Parathyroid adenoma (tissue), 2 donors: ENCODE measurements around the gene MIF.
A peak's percentile ranks its signal among the peaks of the same experiment; 100 is the strongest.
"Not testable (repeated sequence)": the region's sequence is repeated elsewhere in the genome, so short reads cannot be mapped to it uniquely, and the experiment has no call there.

Experiments used
- H2AFZ ChIP-seq: fragments of 300-600 bp; sonication (generic); one replicate; pipeline ENCODE4 v1.7.0; 2017; ENCODE audit warnings: antibody characterized with exemption, mild to moderate bottlenecking
- H3K27ac ChIP-seq: fragments of 300-600 bp; sonication (generic); one replicate; pipeline ENCODE4 v1.7.0; 2017
- H3K27me3 ChIP-seq: fragments of 300-600 bp; sonication (generic); one replicate; pipeline ENCODE4 v1.7.0; 2017; ENCODE audit warnings: low read length; ENCODE audit not compliant: control insufficient read depth, insufficient read depth
- H3K36me3 ChIP-seq: fragments of 300-600 bp; sonication (generic); one replicate; pipeline ENCODE4 v1.7.0; 2017; ENCODE audit warnings: low read length; ENCODE audit not compliant: control insufficient read depth, insufficient read depth
- H3K4me1 ChIP-seq: fragments of 300-600 bp; sonication (generic); one replicate; pipeline ENCODE4 v1.7.0; 2017; ENCODE audit warnings: control low read depth
- H3K4me2 ChIP-seq: fragments of 300-600 bp; sonication (generic); one replicate; pipeline ENCODE4 v1.7.0; 2017; ENCODE audit warnings: low read length
- H3K4me3 ChIP-seq: fragments of 300-600 bp; sonication (generic); one replicate; pipeline ENCODE4 v1.7.0; 2017; ENCODE audit warnings: low read depth, low read length
- H3K79me2 ChIP-seq: fragments of 300-600 bp; sonication (generic); one replicate; pipeline ENCODE4 v1.7.0; 2017; ENCODE audit warnings: control low read depth
- H3K9ac ChIP-seq: fragments of 300-600 bp; sonication (generic); one replicate; pipeline ENCODE4 v1.7.0; 2017; ENCODE audit warnings: mild to moderate bottlenecking
- H3K9me3 ChIP-seq: fragments of 300-600 bp; sonication (generic); one replicate; pipeline ENCODE4 v1.7.0; 2017; ENCODE audit warnings: low read length; ENCODE audit not compliant: control insufficient read depth
- TF ChIP-seq, protein P1 (sequence below): fragments of 300-600 bp; sonication (generic); IDR thresholded peaks from one replicate; pipeline ENCODE4 v1.7.0; 2017; ENCODE audit warnings: antibody characterized with exemption, mild to moderate bottlenecking
- donor health status: primary hyperparathyroidism.

The MIF gene

DNA sequence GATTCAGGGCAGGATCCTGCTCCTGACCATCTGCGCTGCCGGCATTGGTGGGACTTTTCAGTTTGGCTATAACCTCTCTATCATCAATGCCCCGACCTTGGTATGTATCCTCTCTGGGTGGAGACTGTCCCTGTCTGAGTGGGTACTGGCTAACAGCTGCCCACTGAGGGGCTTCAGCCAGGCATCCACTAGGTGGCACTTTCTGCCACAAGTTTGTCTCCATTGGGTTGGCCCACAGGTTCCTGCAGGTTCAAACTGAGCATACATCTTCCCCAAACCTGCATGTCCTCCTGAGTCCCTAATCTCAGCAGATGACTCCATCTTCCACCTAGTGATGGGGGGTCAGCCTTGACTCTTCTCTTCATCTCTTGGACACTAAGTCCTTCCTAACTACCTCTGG is 32.1 kb upstream of the MIF start:
- Histone ChIP-seq H3K4me3 (no peak overlapping the region), H3K9me3 (no peaks in the 10 kb centered on the region)
- TF ChIP-seq, protein P1, sequence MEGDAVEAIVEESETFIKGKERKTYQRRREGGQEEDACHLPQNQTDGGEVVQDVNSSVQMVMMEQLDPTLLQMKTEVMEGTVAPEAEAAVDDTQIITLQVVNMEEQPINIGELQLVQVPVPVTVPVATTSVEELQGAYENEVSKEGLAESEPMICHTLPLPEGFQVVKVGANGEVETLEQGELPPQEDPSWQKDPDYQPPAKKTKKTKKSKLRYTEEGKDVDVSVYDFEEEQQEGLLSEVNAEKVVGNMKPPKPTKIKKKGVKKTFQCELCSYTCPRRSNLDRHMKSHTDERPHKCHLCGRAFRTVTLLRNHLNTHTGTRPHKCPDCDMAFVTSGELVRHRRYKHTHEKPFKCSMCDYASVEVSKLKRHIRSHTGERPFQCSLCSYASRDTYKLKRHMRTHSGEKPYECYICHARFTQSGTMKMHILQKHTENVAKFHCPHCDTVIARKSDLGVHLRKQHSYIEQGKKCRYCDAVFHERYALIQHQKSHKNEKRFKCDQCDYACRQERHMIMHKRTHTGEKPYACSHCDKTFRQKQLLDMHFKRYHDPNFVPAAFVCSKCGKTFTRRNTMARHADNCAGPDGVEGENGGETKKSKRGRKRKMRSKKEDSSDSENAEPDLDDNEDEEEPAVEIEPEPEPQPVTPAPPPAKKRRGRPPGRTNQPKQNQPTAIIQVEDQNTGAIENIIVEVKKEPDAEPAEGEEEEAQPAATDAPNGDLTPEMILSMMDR: peak; percentile 19

GRCh38 chr22:23864499-23865154 is 29.6 kb upstream of the MIF start:
- not testable (repeated sequence) for H3K4me2 ChIP-seq, H3K4me1 ChIP-seq, H3K4me3 ChIP-seq, H3K27me3 ChIP-seq, H3K9ac ChIP-seq, H3K36me3 ChIP-seq, H3K27ac ChIP-seq, H2AFZ ChIP-seq, H3K9me3 ChIP-seq, H3K79me2 ChIP-seq

More for the DNA sequence above, 32.1 kb upstream of the MIF start:
- no peak overlapping the region for H3K4me2 ChIP-seq
- no peaks in the 10 kb centered on the region for H3K36me3 ChIP-seq
- no peaks in the 10 kb centered on the region for H3K4me1 ChIP-seq
- H3K9ac ChIP-seq: no peak overlapping the region
- H2AFZ ChIP-seq: no peak overlapping the region
- no peaks in the 10 kb centered on the region for H3K27me3 ChIP-seq
- peaks cover 5% of the 10 kb centered on the region for H3K79me2 ChIP-seq
- no peak overlapping the region for H3K27ac ChIP-seq

DNA sequence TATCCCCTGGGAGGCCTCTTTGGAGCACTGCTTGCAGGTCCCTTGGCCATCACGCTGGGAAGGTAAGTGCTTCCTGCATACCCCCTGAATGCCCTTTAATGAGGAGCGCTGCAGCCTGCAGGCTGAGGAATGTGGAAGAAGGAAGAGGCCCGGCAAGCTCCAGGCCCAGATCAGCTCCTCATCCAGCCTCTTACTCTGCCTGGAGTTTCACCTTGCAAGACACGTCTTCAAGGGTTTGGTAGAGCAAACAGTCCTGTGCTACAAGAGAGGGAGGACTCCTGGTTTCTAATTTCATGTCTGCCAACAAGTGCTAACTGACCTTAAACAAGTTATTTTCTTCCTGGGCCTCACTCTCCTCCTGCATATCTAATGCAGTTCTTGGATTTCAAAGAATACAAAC is 25.6 kb upstream of the MIF start:
- Histone ChIP-seq H3K27ac (no peak overlapping the region), H3K79me2 (no peaks in the 10 kb centered on the region), H3K27me3 (no peaks in the 10 kb centered on the region), H3K4me3 (no peak overlapping the region), H3K4me1 (no peaks in the 10 kb centered on the region), H3K4me2 (no peak overlapping the region), H3K9me3 (no peaks in the 10 kb centered on the region), H2AFZ (no peak overlapping the region), H3K36me3 (no peaks in the 10 kb centered on the region), H3K9ac (no peak overlapping the region)
- TF ChIP-seq, protein P1: no peak

DNA sequence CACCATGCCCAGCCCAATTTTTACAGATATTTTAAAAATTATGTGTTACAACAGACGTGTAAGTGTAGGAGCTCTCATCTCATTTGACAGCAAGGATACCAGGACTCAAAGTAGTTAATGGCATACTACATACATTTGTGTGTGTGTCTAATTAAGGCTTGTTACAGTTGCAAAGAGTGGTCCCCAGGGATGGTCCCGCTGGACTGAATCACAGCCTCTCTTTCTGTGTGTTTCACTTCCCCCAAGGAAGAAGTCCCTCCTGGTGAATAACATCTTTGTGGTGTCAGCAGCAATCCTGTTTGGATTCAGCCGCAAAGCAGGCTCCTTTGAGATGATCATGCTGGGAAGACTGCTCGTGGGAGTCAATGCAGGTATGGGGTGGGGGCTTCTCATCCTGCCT is 19.3 kb upstream of the MIF start:
- no peaks in the 10 kb centered on the region for H3K36me3 ChIP-seq
- H3K27ac ChIP-seq: no peak overlapping the region

DNA sequence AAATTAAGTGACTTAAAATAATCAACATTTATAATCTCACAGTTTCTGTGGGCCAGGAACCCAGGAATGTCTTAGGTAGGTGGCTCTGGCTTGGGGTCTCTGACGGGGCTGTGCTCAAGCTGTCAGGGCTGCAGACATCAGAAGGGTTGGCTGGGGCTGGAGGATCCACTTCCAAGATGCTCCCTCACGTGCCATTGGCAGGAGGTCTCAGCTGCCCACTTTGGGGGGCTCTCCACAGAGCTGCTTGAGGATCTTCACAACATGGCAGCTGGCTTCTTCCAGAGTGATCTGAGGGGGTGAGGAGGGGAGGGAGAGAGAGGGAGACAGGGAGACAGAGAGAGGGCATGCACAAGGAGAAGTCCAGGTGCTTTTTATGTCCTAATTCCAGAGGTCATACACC is 18.4 kb upstream of the MIF start:
- no peak overlapping the region for H3K4me2 ChIP-seq
- TF ChIP-seq, protein P1: no peak
- no peak overlapping the region for H3K27ac ChIP-seq
- no peaks in the 10 kb centered on the region for H3K36me3 ChIP-seq
- no peaks in the 10 kb centered on the region for H3K27me3 ChIP-seq
- H3K9ac ChIP-seq: no peak overlapping the region
- no peaks in the 10 kb centered on the region for H3K4me1 ChIP-seq
- no peaks in the 10 kb centered on the region for H3K79me2 ChIP-seq
- H3K9me3 ChIP-seq: no peaks in the 10 kb centered on the region
- H2AFZ ChIP-seq: no peak overlapping the region
- H3K4me3 ChIP-seq: no peak overlapping the region

More for the DNA sequence above, 19.3 kb upstream of the MIF start:
- TF ChIP-seq, protein P1: no peak
- Histone ChIP-seq H3K9me3 (no peaks in the 10 kb centered on the region), H3K27me3 (no peaks in the 10 kb centered on the region), H3K4me3 (no peak overlapping the region), H3K79me2 (no peaks in the 10 kb centered on the region), H3K4me2 (no peak overlapping the region), H3K9ac (no peak overlapping the region), H2AFZ (no peak overlapping the region), H3K4me1 (no peaks in the 10 kb centered on the region)
